ENCODE data around the gene RNF181.

RNF181 gene

GRCh38 chr2:85575739-85576138 lies 19.8 kb upstream of the RNF181 start:
- H3K9me3 ChIP-seq (ENCODE audit: control extremely low read depth in 1 of 5, control insufficient read depth in 4 of 5, insufficient read depth in 2 of 5, low read depth in 1 of 5, low read length in 4 of 5) = no peaks in the 10 kb centered on the region
- peaks cover 0 to 11% (median 3%) of the 10 kb centered on the region in 4 experiments for H3K36me3 ChIP-seq (ENCODE audit: control insufficient read depth in 4 of 4, insufficient read depth in 4 of 4, low read length in 3 of 4)
- H3K4me1 ChIP-seq (ENCODE audit: control extremely low read depth in 1 of 4, control insufficient read depth in 4 of 4, insufficient read depth in 4 of 4, low read length in 3 of 4) = peaks cover 12 to 44% (median 39%) of the 10 kb centered on the region in 4 experiments
- H3K4me3 ChIP-seq (ENCODE audit: control insufficient read depth in 1 of 7, extremely low read depth in 1 of 7, insufficient read depth in 4 of 7, low read depth in 2 of 7, low read length in 6 of 7) = no peak overlapping the region
- no peaks in the 10 kb centered on the region for H3K27me3 ChIP-seq (replicated peaks in 2 of 5; ENCODE audit: control insufficient read depth in 4 of 5, insufficient read depth in 5 of 5, low read length in 4 of 5)
- no peak for DNase-seq
- 100% methylated on average over 7 of the region's 8 CpGs for WGBS (ENCODE audit: insufficient coverage)
- CTCF ChIA-PET = interaction anchor here (0.7 to 1.2 kb wide), 3 partner anchors 12 to 28 kb away, joined by 3 to 5 read pairs (median 5); no protein-coding TSS in a partner anchor
- POLR2A ChIA-PET = no interaction called here
- no peak overlapping the region for H3K27ac ChIP-seq (ENCODE audit: insufficient read depth in 1 of 2, low read depth in 1 of 2, low read length in 2 of 2, poor library complexity in 1 of 2, severe bottlenecking in 2 of 2)

GRCh38 chr2:85577063-85577385 lies 18.5 kb upstream of the RNF181 start:
- ChIA-PET CTCF (interaction anchor here (0.6 to 2.3 kb wide), 8 partner anchors 10 to 28 kb away, joined by 3 to 10 read pairs (median 4); partner anchors contain the start of genes RNF181 and TMEM150A), POLR2A (interaction anchor here (1.0 to 1.1 kb wide), 3 partner anchors 25 to 123 kb away, joined by 3 to 5 read pairs (median 3); partner anchors contain the start of genes MAT2A and TMEM150A)
- peaks cover 12 to 47% (median 43%) of the 10 kb centered on the region in 4 experiments for H3K4me1 ChIP-seq (ENCODE audit: control extremely low read depth in 1 of 4, control insufficient read depth in 4 of 4, insufficient read depth in 4 of 4, low read length in 3 of 4)
- H3K27ac ChIP-seq (ENCODE audit: insufficient read depth in 1 of 2, low read depth in 1 of 2, low read length in 2 of 2, poor library complexity in 1 of 2, severe bottlenecking in 2 of 2) = peak overlapping the region; percentile 91 to 95
- H3K4me3 ChIP-seq (ENCODE audit: control insufficient read depth in 1 of 7, extremely low read depth in 1 of 7, insufficient read depth in 4 of 7, low read depth in 2 of 7, low read length in 6 of 7) = peak overlapping the region in 6 of 7 experiments; percentile 38 to 92 (median 74)
- H3K36me3 ChIP-seq (ENCODE audit: control insufficient read depth in 4 of 4, insufficient read depth in 4 of 4, low read length in 3 of 4) = peaks cover 4 to 22% (median 11%) of the 10 kb centered on the region in 4 experiments
- no peaks in the 10 kb centered on the region for H3K9me3 ChIP-seq (ENCODE audit: control extremely low read depth in 1 of 5, control insufficient read depth in 4 of 5, insufficient read depth in 2 of 5, low read depth in 1 of 5, low read length in 4 of 5)
- no peak for DNase-seq
- 10% methylated on average over 2 of the region's 3 CpGs for WGBS (ENCODE audit: insufficient coverage)
- no peaks in the 10 kb centered on the region for H3K27me3 ChIP-seq (replicated peaks in 2 of 5; ENCODE audit: control insufficient read depth in 4 of 5, insufficient read depth in 5 of 5, low read length in 4 of 5)

- WGBS (ENCODE audit: insufficient coverage) = 2% methylated on average over 8 of the region's 19 CpGs
- Histone ChIP-seq H3K27ac (ENCODE audit: insufficient read depth in 1 of 2, low read depth in 1 of 2, low read length in 2 of 2, poor library complexity in 1 of 2, severe bottlenecking in 2 of 2) (peak within 1 kb of the TSS; percentile 91 to 95), H3K4me1 (ENCODE audit: control extremely low read depth in 1 of 4, control insufficient read depth in 4 of 4, insufficient read depth in 4 of 4, low read length in 3 of 4) (peaks cover 12 to 52% (median 45%) of the 10 kb centered on the region in 4 experiments), H3K27me3 (replicated peaks in 2 of 5; ENCODE audit: control insufficient read depth in 4 of 5, insufficient read depth in 5 of 5, low read length in 4 of 5) (no peaks in the 10 kb centered on the region), H3K36me3 (ENCODE audit: control insufficient read depth in 4 of 4, insufficient read depth in 4 of 4, low read length in 3 of 4) (peaks cover 4 to 27% (median 15%) of the 10 kb centered on the region in 4 experiments), H3K9me3 (ENCODE audit: control extremely low read depth in 1 of 5, control insufficient read depth in 4 of 5, insufficient read depth in 2 of 5, low read depth in 1 of 5, low read length in 4 of 5) (no peaks in the 10 kb centered on the region), H3K4me3 (ENCODE audit: control insufficient read depth in 1 of 7, extremely low read depth in 1 of 7, insufficient read depth in 4 of 7, low read depth in 2 of 7, low read length in 6 of 7) (peak within 1 kb of the TSS; percentile 37 to 92 (median 72))
- POLR2A ChIA-PET = interaction anchor here (1.0 to 1.3 kb wide), 6 partner anchors 10 to 124 kb away, joined by 3 to 9 read pairs (median 3); partner anchors contain the start of genes MAT2A and TMEM150A
- CTCF ChIA-PET = interaction anchor here (0.6 to 2.3 kb wide), 12 partner anchors 10 to 185 kb away, joined by 3 to 18 read pairs (median 4); partner anchors contain the start of genes RNF181 and TMEM150A
- DNase-seq = peak in 2 of 3 donors; percentile 44 to 61
Observed at GRCh38 chr2:85577386-85578242, 17.9 kb upstream of the RNF181 start, which contains the start of gene VAMP8. Gene VAMP8, plus strand, starts transcription at chr2:85577586. Its CDS starts 61 bp downstream, at chr2:85577647.

GRCh38 chr2:85578243-85579180 lies 17.0 kb upstream of the RNF181 start:
- WGBS (ENCODE audit: insufficient coverage) = under 1% methylated on average over 16 of the region's 19 CpGs
- H3K4me3 ChIP-seq (ENCODE audit: control insufficient read depth in 1 of 7, extremely low read depth in 1 of 7, insufficient read depth in 4 of 7, low read depth in 2 of 7, low read length in 6 of 7) = peak overlapping the region; percentile 35 to 92 (median 72)
- H3K27ac ChIP-seq (ENCODE audit: insufficient read depth in 1 of 2, low read depth in 1 of 2, low read length in 2 of 2, poor library complexity in 1 of 2, severe bottlenecking in 2 of 2) = peak overlapping the region; percentile 91 to 95
- peaks cover 12 to 54% (median 48%) of the 10 kb centered on the region in 4 experiments for H3K4me1 ChIP-seq (ENCODE audit: control extremely low read depth in 1 of 4, control insufficient read depth in 4 of 4, insufficient read depth in 4 of 4, low read length in 3 of 4)
- no peaks in the 10 kb centered on the region for H3K27me3 ChIP-seq (replicated peaks in 2 of 5; ENCODE audit: control insufficient read depth in 4 of 5, insufficient read depth in 5 of 5, low read length in 4 of 5)
- ChIA-PET CTCF (interaction anchor here (0.7 to 2.3 kb wide), 11 partner anchors 9 to 186 kb away, joined by 3 to 18 read pairs (median 5); partner anchors contain the start of genes RNF181 and TMEM150A), POLR2A (interaction anchor here (0.7 to 1.3 kb wide), 5 partner anchors 9 to 40 kb away, joined by 3 to 9 read pairs (median 3); partner anchors contain the start of genes MAT2A, RNF181 and TMEM150A)
- DNase-seq = peak in 2 of 3 donors; percentile 89 to 93
- H3K9me3 ChIP-seq (ENCODE audit: control extremely low read depth in 1 of 5, control insufficient read depth in 4 of 5, insufficient read depth in 2 of 5, low read depth in 1 of 5, low read length in 4 of 5) = no peaks in the 10 kb centered on the region
- H3K36me3 ChIP-seq (ENCODE audit: control insufficient read depth in 4 of 4, insufficient read depth in 4 of 4, low read length in 3 of 4) = peaks cover 5 to 36% (median 20%) of the 10 kb centered on the region in 4 experiments

GRCh38 chr2:85579266-85579935 lies 16.1 kb upstream of the RNF181 start:
- 31% methylated on average over 4 of the region's 6 CpGs for WGBS (ENCODE audit: insufficient coverage)
- peak overlapping the region in 6 of 7 experiments; percentile 67 to 92 (median 74) for H3K4me3 ChIP-seq (ENCODE audit: control insufficient read depth in 1 of 7, extremely low read depth in 1 of 7, insufficient read depth in 4 of 7, low read depth in 2 of 7, low read length in 6 of 7)
- H3K27ac ChIP-seq (ENCODE audit: insufficient read depth in 1 of 2, low read depth in 1 of 2, low read length in 2 of 2, poor library complexity in 1 of 2, severe bottlenecking in 2 of 2) = peak overlapping the region; percentile 91 to 95
- peaks cover 5 to 42% (median 20%) of the 10 kb centered on the region in 4 experiments for H3K36me3 ChIP-seq (ENCODE audit: control insufficient read depth in 4 of 4, insufficient read depth in 4 of 4, low read length in 3 of 4)
- no peaks in the 10 kb centered on the region for H3K9me3 ChIP-seq (ENCODE audit: control extremely low read depth in 1 of 5, control insufficient read depth in 4 of 5, insufficient read depth in 2 of 5, low read depth in 1 of 5, low read length in 4 of 5)
- peak in 1 of 3 donors; percentile 52 for DNase-seq
- ChIA-PET POLR2A (interaction anchor here (1.0 to 1.3 kb wide), 3 partner anchors 23 to 41 kb away, joined by 3 read pairs; partner anchors contain the start of genes MAT2A and TMEM150A), CTCF (interaction anchor here (0.6 to 2.3 kb wide), 7 partner anchors 9 to 526 kb away, joined by 3 to 18 read pairs (median 4); no protein-coding TSS in a partner anchor)
- H3K27me3 ChIP-seq (replicated peaks in 2 of 5; ENCODE audit: control insufficient read depth in 4 of 5, insufficient read depth in 5 of 5, low read length in 4 of 5) = no peaks in the 10 kb centered on the region
- peaks cover 12 to 62% (median 52%) of the 10 kb centered on the region in 4 experiments for H3K4me1 ChIP-seq (ENCODE audit: control extremely low read depth in 1 of 4, control insufficient read depth in 4 of 4, insufficient read depth in 4 of 4, low read length in 3 of 4)

- Histone ChIP-seq H3K27me3 (replicated peaks in 2 of 5; ENCODE audit: control insufficient read depth in 4 of 5, insufficient read depth in 5 of 5, low read length in 4 of 5) (no peaks in the 10 kb centered on the region), H3K9me3 (ENCODE audit: control extremely low read depth in 1 of 5, control insufficient read depth in 4 of 5, insufficient read depth in 2 of 5, low read depth in 1 of 5, low read length in 4 of 5) (no peaks in the 10 kb centered on the region), H3K36me3 (ENCODE audit: control insufficient read depth in 4 of 4, insufficient read depth in 4 of 4, low read length in 3 of 4) (peaks cover 5 to 47% (median 20%) of the 10 kb centered on the region in 4 experiments), H3K4me3 (ENCODE audit: control insufficient read depth in 1 of 7, extremely low read depth in 1 of 7, insufficient read depth in 4 of 7, low read depth in 2 of 7, low read length in 6 of 7) (peak overlapping the region in 4 of 7 experiments; percentile 72 to 92 (median 78)), H3K4me1 (ENCODE audit: control extremely low read depth in 1 of 4, control insufficient read depth in 4 of 4, insufficient read depth in 4 of 4, low read length in 3 of 4) (peaks cover 17 to 70% (median 59%) of the 10 kb centered on the region in 4 experiments), H3K27ac (ENCODE audit: insufficient read depth in 1 of 2, low read depth in 1 of 2, low read length in 2 of 2, poor library complexity in 1 of 2, severe bottlenecking in 2 of 2) (peak overlapping the region; percentile 91 to 95)
- ChIA-PET POLR2A (no interaction called here), CTCF (interaction anchor here (0.6 to 2.0 kb wide), 3 partner anchors 11 to 29 kb away, joined by 3 to 9 read pairs (median 3); no protein-coding TSS in a partner anchor)
- WGBS (ENCODE audit: insufficient coverage) = 100% methylated on average over 2 of the region's 3 CpGs
- DNase-seq = no peak
Observed at GRCh38 chr2:85580206-85580605, 15.3 kb upstream of the RNF181 start.
